ENCODE results near the gene IL36G.
A peak's percentile ranks its signal among the peaks of the same experiment; 100 is the strongest.
"Not testable (repeated sequence)": the region's sequence is repeated elsewhere in the genome, so short reads cannot be mapped to it uniquely, and the experiment has no call there.

The IL36G gene

GRCh38 chr2:112977559-112978056 lies at the start of gene IL36G:
TSS of gene IL36G (plus strand) at chr2:112978006. CDS start at chr2:112978639, 633 bp downstream.
- DNase-seq, result no peak

- DNase-seq, result no peak
Observed at GRCh38 chr2:112933261-112933660, 44.5 kb upstream of the IL36G start.

- DNase-seq, result not testable (repeated sequence)
Observed at GRCh38 chr2:112934117-112934516, 43.7 kb upstream of the IL36G start.

- DNase-seq, result no peak
Observed at GRCh38 chr2:112936927-112937232, 40.9 kb upstream of the IL36G start.

- DNase-seq, result no peak
Observed at GRCh38 chr2:112938904-112939303, 38.9 kb upstream of the IL36G start.

GRCh38 chr2:112939425-112939824 lies 38.4 kb upstream of the IL36G start:
- DNase-seq, result no peak

GRCh38 chr2:112940859-112941625 lies 36.8 kb upstream of the IL36G start:
- DNase-seq, result no peak

- DNase-seq, result peak; percentile 53 to 65
Observed at GRCh38 chr2:112941753-112942653, 35.8 kb upstream of the IL36G start.

- no peak for DNase-seq
Observed at GRCh38 chr2:112942654-112943002, 35.2 kb upstream of the IL36G start.

- no peak for DNase-seq
Observed at GRCh38 chr2:112944971-112945370, 32.8 kb upstream of the IL36G start.

- DNase-seq, result no peak
Observed at GRCh38 chr2:112946086-112946485, 31.7 kb upstream of the IL36G start.

GRCh38 chr2:112947374-112947773 lies 30.4 kb upstream of the IL36G start:
- DNase-seq, result no peak

- no peak for DNase-seq
Observed at GRCh38 chr2:112949456-112949855, 28.4 kb upstream of the IL36G start.

- no peak for DNase-seq
Observed at GRCh38 chr2:112954364-112954763, 23.4 kb upstream of the IL36G start.

GRCh38 chr2:112957511-112957910 lies 20.3 kb upstream of the IL36G start:
- DNase-seq, result no peak

GRCh38 chr2:112958428-112959108 lies 19.2 kb upstream of the IL36G start:
- peak; percentile 45 to 60 for DNase-seq

GRCh38 chr2:112959109-112959812 lies 18.5 kb upstream of the IL36G start:
- peak in 1 of 2 experiments; percentile 9 for DNase-seq

GRCh38 chr2:112960230-112960825 lies 17.5 kb upstream of the IL36G start:
- DNase-seq, result no peak

- no peak for DNase-seq
Observed at GRCh38 chr2:112962308-112963175, 15.3 kb upstream of the IL36G start.

- DNase-seq, result no peak
Observed at GRCh38 chr2:112967023-112967422, 10.8 kb upstream of the IL36G start.

- DNase-seq, result no peak
Observed at GRCh38 chr2:112972423-112973086, 5.3 kb upstream of the IL36G start.
